HAP-1 (cell line): Measurements from ENCODE around the gene CDH3.

Experiments
- DNase-seq, 2 experiments: peaks; one replicate each; pipeline ENCODE4 v3.0.0-alpha.2; 2016 to 2020; ENCODE audit warnings: low spot score in 2 of 2
- H3K27me3 ChIP-seq: fragments of 250-450 bp; sonication (Bioruptor Pico); 2 replicates; pipeline ENCODE4 v1.5.1; 2020; ENCODE audit warnings: low read depth, mild to moderate bottlenecking, moderate library complexity
- H3K36me3 ChIP-seq: fragments of 250-450 bp; sonication (Bioruptor Pico); replicated peaks from 2 replicates; pipeline ENCODE4 v1.5.1; 2020; ENCODE audit warnings: mild to moderate bottlenecking
- H3K4me1 ChIP-seq: fragments of 250-450 bp; sonication (Bioruptor Pico); 2 replicates; pipeline ENCODE4 v1.5.1; 2020; ENCODE audit warnings: mild to moderate bottlenecking
- H3K4me3 ChIP-seq: fragments of 250-450 bp; sonication (Bioruptor Pico); 2 replicates; pipeline ENCODE4 v1.5.1; 2020; ENCODE audit warnings: mild to moderate bottlenecking, moderate library complexity
- H3K9me3 ChIP-seq: fragments of 250-450 bp; sonication (Bioruptor Pico); 2 replicates; pipeline ENCODE4 v1.5.1; 2020; ENCODE audit warnings: mild to moderate bottlenecking, moderate library complexity
- in situ Hi-C: fragments of 300-500 bp; cut with MboI; formaldehyde crosslinking; loops from 3 replicates; pipeline ENCODE4 v1.14.3; 2020; ENCODE audit warnings: low sequenced_read_pairs, inconsistent platforms, mixed read lengths

Gene CDH3

GRCh38 chr16:68659412-68660358, 14.6 kb downstream of the CDH3 start:
- H3K4me3 ChIP-seq = no peak overlapping the region
- peaks cover 19% of the 10 kb centered on the region for H3K4me1 ChIP-seq
- no peaks in the 10 kb centered on the region for H3K36me3 ChIP-seq
- H3K9me3 ChIP-seq = no peaks in the 10 kb centered on the region
- in situ Hi-C loops = no loop called here
- DNase-seq = no peak
- no peaks in the 10 kb centered on the region for H3K27me3 ChIP-seq

GRCh38 chr16:68660359-68660795, 15.3 kb downstream of the CDH3 start:
- Histone ChIP-seq H3K9me3 (no peaks in the 10 kb centered on the region), H3K4me3 (no peak overlapping the region), H3K36me3 (no peaks in the 10 kb centered on the region), H3K4me1 (peaks cover 19% of the 10 kb centered on the region), H3K27me3 (no peaks in the 10 kb centered on the region)
- peak in 1 of 2 experiments; percentile 48 for DNase-seq
- in situ Hi-C loops = no loop called here

GRCh38 chr16:68662035-68662434, 16.9 kb downstream of the CDH3 start:
- no peak for DNase-seq
- Histone ChIP-seq H3K9me3 (no peaks in the 10 kb centered on the region), H3K27me3 (no peaks in the 10 kb centered on the region), H3K4me3 (no peak overlapping the region), H3K4me1 (peaks cover 19% of the 10 kb centered on the region), H3K36me3 (no peaks in the 10 kb centered on the region)
- in situ Hi-C loops = no loop called here

- in situ Hi-C loops = no loop called here
- Histone ChIP-seq H3K27me3 (no peaks in the 10 kb centered on the region), H3K4me3 (no peak overlapping the region), H3K9me3 (no peaks in the 10 kb centered on the region), H3K36me3 (no peaks in the 10 kb centered on the region), H3K4me1 (peaks cover 9% of the 10 kb centered on the region)
- no peak for DNase-seq
These were observed 19.2 kb downstream of the CDH3 start for GRCh38 chr16:68664297-68664696.

- in situ Hi-C loops = no loop called here
- no peaks in the 10 kb centered on the region for H3K36me3 ChIP-seq
- no peak for DNase-seq
These were observed 20.4 kb downstream of the CDH3 start for GRCh38 chr16:68665501-68665900.

GRCh38 chr16:68668266-68668665, 23.2 kb downstream of the CDH3 start:
- in situ Hi-C loops = no loop called here
- no peak for DNase-seq

More at GRCh38 chr16:68665501-68665900, 20.4 kb downstream of the CDH3 start:
- peaks cover under 1% of the 10 kb centered on the region; the same call in 1 of the 2 replicates for H3K4me1 ChIP-seq
- H3K4me3 ChIP-seq = no peak overlapping the region
- no peaks in the 10 kb centered on the region for H3K27me3 ChIP-seq
- no peaks in the 10 kb centered on the region for H3K9me3 ChIP-seq

GRCh38 chr16:68676113-68676860, 31.2 kb downstream of the CDH3 start:
- no peaks in the 10 kb centered on the region for H3K9me3 ChIP-seq
- H3K36me3 ChIP-seq = no peaks in the 10 kb centered on the region
- in situ Hi-C loops = no loop called here
- H3K4me1 ChIP-seq = no peaks in the 10 kb centered on the region
- H3K27me3 ChIP-seq = no peaks in the 10 kb centered on the region
- no peak overlapping the region for H3K4me3 ChIP-seq
- no peak for DNase-seq

More at GRCh38 chr16:68668266-68668665, 23.2 kb downstream of the CDH3 start:
- H3K27me3 ChIP-seq = no peaks in the 10 kb centered on the region
- no peak overlapping the region for H3K4me3 ChIP-seq
- no peaks in the 10 kb centered on the region for H3K4me1 ChIP-seq
- no peaks in the 10 kb centered on the region for H3K9me3 ChIP-seq
- no peaks in the 10 kb centered on the region for H3K36me3 ChIP-seq

- in situ Hi-C loops = no loop called here
- no peaks in the 10 kb centered on the region for H3K27me3 ChIP-seq
- no peaks in the 10 kb centered on the region for H3K4me1 ChIP-seq
- H3K4me3 ChIP-seq = no peak overlapping the region
- H3K36me3 ChIP-seq = no peaks in the 10 kb centered on the region
- no peaks in the 10 kb centered on the region for H3K9me3 ChIP-seq
- no peak for DNase-seq
These were observed 35.9 kb downstream of the CDH3 start for GRCh38 chr16:68681038-68681437.

- no peak for DNase-seq
- in situ Hi-C loops = no loop called here
- H3K36me3 ChIP-seq = no peaks in the 10 kb centered on the region
- no peak overlapping the region for H3K4me3 ChIP-seq
- no peaks in the 10 kb centered on the region for H3K9me3 ChIP-seq
- no peaks in the 10 kb centered on the region for H3K27me3 ChIP-seq
- no peaks in the 10 kb centered on the region for H3K4me1 ChIP-seq
These were observed 40.8 kb downstream of the CDH3 start for GRCh38 chr16:68685685-68686478.

GRCh38 chr16:68686905-68687304, 41.8 kb downstream of the CDH3 start:
- Histone ChIP-seq H3K36me3 (no peaks in the 10 kb centered on the region), H3K9me3 (no peaks in the 10 kb centered on the region), H3K4me1 (no peaks in the 10 kb centered on the region), H3K4me3 (no peak overlapping the region), H3K27me3 (no peaks in the 10 kb centered on the region)
- DNase-seq = no peak
- in situ Hi-C loops = no loop called here

GRCh38 chr16:68689921-68690320, 44.8 kb downstream of the CDH3 start:
- H3K4me1 ChIP-seq = no peaks in the 10 kb centered on the region
- no peak for DNase-seq
- no peaks in the 10 kb centered on the region for H3K9me3 ChIP-seq
- H3K27me3 ChIP-seq = no peaks in the 10 kb centered on the region
- no peak overlapping the region for H3K4me3 ChIP-seq
- in situ Hi-C loops = no loop called here
- no peaks in the 10 kb centered on the region for H3K36me3 ChIP-seq

- in situ Hi-C loops = no loop called here
- Histone ChIP-seq H3K36me3 (no peaks in the 10 kb centered on the region), H3K4me3 (no peak overlapping the region), H3K27me3 (no peaks in the 10 kb centered on the region), H3K4me1 (no peaks in the 10 kb centered on the region), H3K9me3 (no peaks in the 10 kb centered on the region)
- DNase-seq = no peak
These were observed 50.5 kb downstream of the CDH3 start for GRCh38 chr16:68695575-68695974.

- no peaks in the 10 kb centered on the region for H3K4me1 ChIP-seq
- no peaks in the 10 kb centered on the region for H3K9me3 ChIP-seq
- no peak overlapping the region for H3K4me3 ChIP-seq
- in situ Hi-C loops = no loop called here
- DNase-seq = no peak
- no peaks in the 10 kb centered on the region for H3K36me3 ChIP-seq
- no peaks in the 10 kb centered on the region for H3K27me3 ChIP-seq
These were observed 51.4 kb downstream of the CDH3 start for GRCh38 chr16:68696514-68696913.
